Measurements from ENCODE around the gene R3HDM4. TPM values are rescaled to one million over a fixed set of nuclear protein-coding genes. Genes with fewer than 3 reads are reported as not detected.

R3HDM4 gene
- total RNA-seq, 2 donors from 2014 or later = 48.4 to 68.3 TPM

DNA sequence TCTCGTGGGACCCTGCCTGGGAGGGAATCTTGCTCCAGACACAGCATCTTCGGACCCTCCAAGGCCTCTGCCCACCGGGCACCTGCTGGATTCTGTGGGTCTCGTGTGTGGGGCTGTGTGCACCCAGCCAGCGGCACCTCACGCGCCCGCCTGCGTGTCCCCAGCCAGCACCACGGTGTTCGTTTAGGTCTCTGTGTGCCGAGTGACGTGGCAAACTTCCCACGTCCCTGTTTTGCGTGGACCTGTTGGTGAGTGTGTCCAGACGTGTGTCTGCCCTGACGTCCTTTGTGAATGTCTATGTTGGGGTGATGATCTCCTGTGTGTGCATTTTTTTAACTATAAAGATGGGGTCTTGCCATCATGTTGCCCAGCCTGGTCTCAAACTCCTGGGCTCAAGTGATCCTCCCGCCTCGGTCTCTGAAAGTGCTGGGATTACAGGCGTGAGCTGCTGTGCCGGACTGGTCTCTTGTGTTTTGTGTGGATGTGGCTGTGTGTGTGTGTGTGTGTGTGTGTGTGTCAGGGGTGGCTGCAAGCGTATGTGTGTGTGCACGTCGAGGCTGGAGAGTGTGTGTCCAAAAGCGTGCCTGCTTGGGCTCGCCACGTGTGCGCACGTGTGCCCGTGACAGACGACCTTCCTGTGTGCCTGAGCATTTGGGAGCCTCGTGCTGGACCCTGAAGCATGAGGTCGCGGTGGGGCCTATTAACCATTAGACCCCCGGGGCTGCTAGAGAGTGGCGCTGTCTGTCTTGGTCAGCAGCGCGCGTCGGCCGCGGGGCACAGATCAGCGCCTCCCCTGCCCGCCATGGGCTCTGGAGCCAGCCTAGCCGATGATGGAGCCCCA, 28.5 kb upstream of the R3HDM4 start:
- ATAC-seq (no peak), DNase-seq (ENCODE audit: low spot score) (no peak)
- Mint-ChIP-seq H3K36me3 (peaks cover 6% of the 10 kb centered on the region), H3K27ac (peak overlapping the region; percentile 41 to 68), H3K27me3 (peaks cover 0 to 2% of the 10 kb centered on the region in 2 donors), H3K4me3 (peak overlapping the region; percentile 76), H3K4me1 (ENCODE audit: low read depth in 2 of 2) (peaks cover 21 to 30% of the 10 kb centered on the region in 2 donors), H3K9me3 (peaks cover 3% of the 10 kb centered on the region)

DNA sequence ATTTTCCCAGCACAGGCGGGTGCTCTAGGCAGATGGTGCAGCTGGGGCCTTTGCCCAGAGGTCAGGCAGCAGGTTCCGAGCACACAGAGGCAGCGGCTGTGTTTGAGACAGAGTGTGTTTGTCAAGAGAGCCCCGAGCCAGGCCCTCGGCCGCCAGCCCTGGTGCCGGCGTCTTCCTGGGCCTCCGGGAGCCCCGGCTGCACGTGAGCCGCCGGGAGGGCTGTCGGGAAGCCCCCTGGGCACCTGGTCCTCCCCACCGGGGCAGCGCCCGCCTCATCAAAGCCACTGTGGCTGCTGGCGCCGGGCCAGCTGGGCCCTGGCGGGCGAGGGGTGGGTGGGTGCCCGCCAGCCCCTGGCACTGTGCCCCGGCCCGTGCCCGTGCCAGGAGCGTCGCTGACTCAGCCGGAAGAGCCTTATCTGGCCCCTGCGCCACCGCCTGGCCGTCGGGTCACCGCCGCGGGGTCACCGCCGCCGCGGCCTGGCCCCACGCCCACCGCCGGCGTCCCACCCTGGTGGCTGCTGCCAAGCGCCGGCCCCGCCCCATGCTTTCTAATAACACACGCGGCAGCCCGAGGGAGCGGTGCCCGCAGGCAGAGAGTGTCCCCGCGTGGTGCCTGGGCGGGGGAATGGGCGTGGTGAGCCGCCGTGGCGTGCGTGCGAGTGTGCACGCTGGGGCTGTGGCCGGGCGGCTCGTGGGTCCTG, 27.7 kb upstream of the R3HDM4 start:
- H3K9me3 Mint-ChIP-seq = peaks cover 3% of the 10 kb centered on the region
- H3K36me3 Mint-ChIP-seq = peaks cover 6% of the 10 kb centered on the region
- H3K27ac Mint-ChIP-seq = peak overlapping the region; percentile 63 to 68
- H3K27me3 Mint-ChIP-seq = peaks cover 0 to 2% of the 10 kb centered on the region in 2 donors
- H3K4me1 Mint-ChIP-seq (ENCODE audit: low read depth in 2 of 2) = peaks cover 21 to 30% of the 10 kb centered on the region in 2 donors
- ATAC-seq (peak; percentile 80 to 82), DNase-seq (ENCODE audit: low spot score) (peak; percentile 74)
- peak overlapping the region; percentile 76 for H3K4me3 Mint-ChIP-seq

- Mint-ChIP-seq H3K9me3 (peaks cover 3% of the 10 kb centered on the region), H3K4me1 (ENCODE audit: low read depth in 2 of 2) (peaks cover 21 to 30% of the 10 kb centered on the region in 2 donors), H3K27ac (peak overlapping the region; percentile 59 to 63), H3K36me3 (peaks cover 6% of the 10 kb centered on the region), H3K4me3 (peak overlapping the region; percentile 75), H3K27me3 (peaks cover 0 to 2% of the 10 kb centered on the region in 2 donors)
- ATAC-seq (no peak), DNase-seq (ENCODE audit: low spot score) (no peak)
These were observed 26.9 kb upstream of the R3HDM4 start for GRCh38 chr19:939922-940321.

- Mint-ChIP-seq H3K4me1 (ENCODE audit: low read depth in 2 of 2) (peaks cover 21 to 30% of the 10 kb centered on the region in 2 donors), H3K27ac (peak overlapping the region in 1 of 2 donors; percentile 59), H3K36me3 (peaks cover 6% of the 10 kb centered on the region), H3K9me3 (peaks cover 3% of the 10 kb centered on the region), H3K4me3 (no peak overlapping the region), H3K27me3 (peaks cover 0 to 2% of the 10 kb centered on the region in 2 donors)
- ATAC-seq = no peak
- no peak for DNase-seq (ENCODE audit: low spot score)
These were observed 26.4 kb upstream of the R3HDM4 start for GRCh38 chr19:939439-939838.

- peaks cover 6% of the 10 kb centered on the region for H3K36me3 Mint-ChIP-seq
- H3K4me3 Mint-ChIP-seq = no peak overlapping the region
- H3K27me3 Mint-ChIP-seq = peaks cover 0 to 2% of the 10 kb centered on the region in 2 donors
- DNase-seq (ENCODE audit: low spot score) = no peak
- peak overlapping the region in 1 of 2 donors; percentile 66 for H3K27ac Mint-ChIP-seq
- no peak for ATAC-seq
- peaks cover 3% of the 10 kb centered on the region for H3K9me3 Mint-ChIP-seq
- peaks cover 21 to 30% of the 10 kb centered on the region in 2 donors for H3K4me1 Mint-ChIP-seq (ENCODE audit: low read depth in 2 of 2)
These were observed 25.4 kb upstream of the R3HDM4 start for GRCh38 chr19:938233-938923.

DNA sequence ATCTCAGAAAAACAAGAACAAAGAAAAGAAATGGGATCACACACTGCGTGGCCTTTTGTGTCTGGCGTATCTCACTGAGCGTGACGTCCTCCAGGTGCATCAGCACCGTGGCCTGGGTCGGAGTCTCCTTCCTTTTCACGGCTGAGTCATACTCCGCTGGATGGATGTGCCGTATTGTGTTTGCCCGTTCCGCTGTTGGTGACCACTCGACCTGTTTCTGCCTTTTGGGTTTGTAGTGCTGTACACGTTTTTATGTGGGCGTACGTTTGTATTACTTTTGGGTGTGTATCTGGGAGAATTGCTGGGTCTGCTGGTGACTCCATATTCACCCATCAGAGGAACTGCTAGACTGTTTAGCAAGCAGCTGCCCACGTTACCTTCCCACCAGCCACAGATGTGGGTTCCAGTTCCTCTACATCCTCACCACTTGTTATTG, 24.3 kb upstream of the R3HDM4 start:
- DNase-seq (ENCODE audit: low spot score) = peak; percentile 86
- Mint-ChIP-seq H3K4me3 (peak overlapping the region; percentile 56), H3K9me3 (peaks cover 3% of the 10 kb centered on the region), H3K36me3 (peaks cover 6% of the 10 kb centered on the region), H3K4me1 (ENCODE audit: low read depth in 2 of 2) (peaks cover 21 to 35% of the 10 kb centered on the region in 2 donors), H3K27ac (peak overlapping the region; percentile 51 to 66), H3K27me3 (peaks cover 0 to 2% of the 10 kb centered on the region in 2 donors)
- peak; percentile 72 to 84 for ATAC-seq

DNA sequence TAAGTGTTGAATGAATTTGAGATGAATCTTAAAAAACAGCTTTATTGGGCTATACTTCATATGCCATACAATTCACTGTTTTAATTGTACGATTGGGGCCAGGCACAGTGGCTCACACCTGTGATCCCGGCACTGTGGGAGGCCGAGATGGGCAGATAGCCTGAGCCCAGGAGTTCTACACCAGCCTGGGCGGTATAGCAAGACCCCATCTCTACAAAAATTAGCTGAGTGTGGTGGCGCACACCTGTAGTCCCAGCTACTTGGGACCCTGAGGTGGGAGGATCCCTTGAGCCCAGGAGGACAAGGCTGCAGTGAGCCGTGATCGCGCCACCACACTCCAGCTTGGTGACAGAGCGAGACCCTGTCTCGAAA, 23.1 kb upstream of the R3HDM4 start:
- H3K9me3 Mint-ChIP-seq = peaks cover 3% of the 10 kb centered on the region
- peaks cover 6% of the 10 kb centered on the region for H3K36me3 Mint-ChIP-seq
- no peak overlapping the region for H3K4me3 Mint-ChIP-seq
- ATAC-seq (no peak), DNase-seq (ENCODE audit: low spot score) (no peak)
- peaks cover 14 to 29% of the 10 kb centered on the region in 2 donors for H3K4me1 Mint-ChIP-seq (ENCODE audit: low read depth in 2 of 2)
- peaks cover 0 to 2% of the 10 kb centered on the region in 2 donors for H3K27me3 Mint-ChIP-seq
- no peak overlapping the region for H3K27ac Mint-ChIP-seq

DNA sequence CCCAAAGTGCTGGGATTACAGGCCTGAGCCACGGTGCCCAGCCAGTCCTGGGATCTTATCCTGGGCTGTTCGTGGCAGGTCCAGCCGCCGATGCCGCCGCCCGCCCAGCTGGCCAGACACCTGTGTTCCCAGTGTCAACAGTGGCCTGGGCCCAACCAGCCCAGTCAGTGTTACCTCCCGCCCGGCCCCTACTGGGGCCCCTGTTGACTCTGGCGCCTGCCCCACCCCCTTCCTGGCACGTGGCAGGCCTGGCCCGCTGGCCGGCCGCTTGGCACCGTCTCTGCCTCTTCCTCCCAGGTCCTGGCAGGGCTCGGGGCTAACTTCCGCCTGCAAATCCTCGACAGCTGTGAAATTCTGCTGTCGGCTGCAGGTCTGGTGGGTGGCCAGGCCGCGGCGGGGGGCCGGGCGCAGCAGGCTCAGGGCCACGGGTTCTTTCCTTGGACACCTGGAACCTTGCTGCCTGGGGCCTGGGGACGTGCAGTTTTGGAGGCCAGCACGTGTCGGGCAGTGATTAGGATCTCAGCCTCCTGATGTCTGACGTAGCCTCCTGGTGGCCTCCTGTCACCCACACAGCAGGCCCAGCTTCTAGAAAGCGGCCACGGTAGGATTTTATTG, 22.0 kb upstream of the R3HDM4 start:
- Mint-ChIP-seq H3K27me3 (peaks cover 0 to 2% of the 10 kb centered on the region in 2 donors), H3K4me1 (ENCODE audit: low read depth in 2 of 2) (peaks cover 9 to 24% of the 10 kb centered on the region in 2 donors), H3K27ac (no peak overlapping the region), H3K4me3 (no peak overlapping the region), H3K36me3 (peaks cover 6% of the 10 kb centered on the region), H3K9me3 (peaks cover 3% of the 10 kb centered on the region)
- ATAC-seq (no peak), DNase-seq (ENCODE audit: low spot score) (no peak)

DNA sequence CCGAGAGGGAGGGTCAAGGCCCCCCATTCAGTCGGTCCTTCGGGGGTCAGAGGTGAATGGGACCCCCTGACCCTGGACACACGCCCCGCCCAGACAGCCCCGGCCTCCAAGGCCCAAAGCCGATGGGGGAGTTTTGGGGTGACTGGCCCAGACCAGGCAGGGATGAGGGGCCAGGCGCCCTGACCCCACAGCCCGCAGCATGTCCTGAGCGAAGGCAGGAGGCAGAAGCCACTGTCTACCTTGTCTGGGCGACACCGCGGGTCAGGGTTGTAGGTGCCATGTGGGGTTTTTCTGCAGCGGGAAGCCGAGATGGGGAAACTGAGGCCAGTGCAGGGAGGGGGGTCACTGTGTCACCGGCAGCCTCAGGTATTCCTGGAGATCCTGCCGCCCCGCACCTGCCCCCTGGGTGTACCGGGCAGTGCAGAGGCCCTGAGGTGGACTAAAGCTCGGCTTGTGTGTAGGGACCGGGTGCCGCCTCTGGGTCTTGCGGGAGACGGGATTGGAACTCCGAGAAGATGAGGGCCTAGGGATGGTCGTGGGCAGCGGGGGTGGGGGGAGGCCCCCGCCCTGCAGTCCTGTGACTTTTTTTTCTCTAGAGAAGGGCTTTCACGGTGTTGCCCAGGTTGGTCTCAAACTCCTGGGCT, 21.3 kb upstream of the R3HDM4 start:
- peaks cover 8 to 17% of the 10 kb centered on the region in 2 donors for H3K4me1 Mint-ChIP-seq (ENCODE audit: low read depth in 2 of 2)

DNA sequence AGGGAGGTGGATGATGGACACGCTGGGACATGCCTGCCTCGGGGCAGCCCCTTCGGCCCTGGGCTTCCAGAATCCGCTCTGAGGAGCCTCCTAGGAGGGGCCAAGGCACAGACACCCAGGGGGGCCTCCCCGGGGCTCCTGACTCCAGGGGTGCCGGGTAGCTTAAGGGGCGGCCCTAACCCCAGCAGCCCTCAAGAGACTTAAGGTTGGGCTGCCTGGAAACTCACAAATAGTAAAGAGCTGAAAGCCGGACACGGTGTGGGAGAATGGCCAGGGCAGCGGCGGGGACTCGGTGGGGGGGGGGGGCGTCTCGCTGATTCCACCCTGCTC, 20.5 kb upstream of the R3HDM4 start:
- peaks cover 8 to 16% of the 10 kb centered on the region in 2 donors for H3K4me1 Mint-ChIP-seq (ENCODE audit: low read depth in 2 of 2)
- H3K36me3 Mint-ChIP-seq = peaks cover 6% of the 10 kb centered on the region
- no peak for DNase-seq (ENCODE audit: low spot score)
- no peak overlapping the region for H3K4me3 Mint-ChIP-seq
- H3K9me3 Mint-ChIP-seq = peaks cover 3% of the 10 kb centered on the region
- no peak overlapping the region for H3K27ac Mint-ChIP-seq
- peaks cover 0 to 2% of the 10 kb centered on the region in 2 donors for H3K27me3 Mint-ChIP-seq
- ATAC-seq = no peak

More for the DNA sequence above, 21.3 kb upstream of the R3HDM4 start:
- ATAC-seq (no peak), DNase-seq (ENCODE audit: low spot score) (no peak)
- no peak overlapping the region for H3K27ac Mint-ChIP-seq
- H3K4me3 Mint-ChIP-seq = no peak overlapping the region
- H3K9me3 Mint-ChIP-seq = peaks cover 3% of the 10 kb centered on the region
- H3K36me3 Mint-ChIP-seq = peaks cover 6% of the 10 kb centered on the region
- H3K27me3 Mint-ChIP-seq = peaks cover 0 to 2% of the 10 kb centered on the region in 2 donors

GRCh38 chr19:932648-933552, 19.9 kb upstream of the R3HDM4 start:
- H3K27me3 Mint-ChIP-seq = peaks cover 0 to 2% of the 10 kb centered on the region in 2 donors
- no peak for DNase-seq (ENCODE audit: low spot score)

More at GRCh38 chr19:932648-933552, 19.9 kb upstream of the R3HDM4 start:
- peak; percentile 62 to 72 for ATAC-seq
- Mint-ChIP-seq H3K36me3 (peaks cover 6% of the 10 kb centered on the region), H3K27ac (peak overlapping the region; percentile 39 to 81), H3K9me3 (peaks cover 3% of the 10 kb centered on the region), H3K4me1 (ENCODE audit: low read depth in 2 of 2) (peaks cover 8 to 13% of the 10 kb centered on the region in 2 donors), H3K4me3 (peak overlapping the region; percentile 79)

Measured in natural killer cell treated with Interleukin-12 subunit alpha and Interleukin-12 subunit beta and Interleukin-15 and Interleukin-18, amount 100 ng/mL, for 72 hours (primary cell).